MM.1S (cell line): Measurements from ENCODE around the gene PRPSAP2.
"Not testable (repeated sequence)": the region's sequence is repeated elsewhere in the genome, so short reads cannot be mapped to it uniquely, and the experiment has no call there.

ENCODE experiments used
- CTCF ChIP-seq: fragments of 300-600 bp; sonication (generic); IDR thresholded peaks from 2 replicates; pipeline ENCODE4 v1.5.1; 2016; ENCODE audit warnings: antibody characterized with exemption, low read length, mixed read lengths
- EZH2 ChIP-seq: fragments of 300-600 bp; sonication (generic); optimal IDR thresholded peaks from 2 replicates; pipeline ENCODE3; 2017; ENCODE audit warnings: low read depth, mild to moderate bottlenecking, antibody characterized with exemption, low read length, mixed read lengths
- EZH2phosphoT487 ChIP-seq: fragments of 300-600 bp; sonication (generic); IDR thresholded peaks from 2 replicates; pipeline ENCODE4 v1.6.1; 2018; ENCODE audit warnings: antibody characterized with exemption, low read length

DNA sequence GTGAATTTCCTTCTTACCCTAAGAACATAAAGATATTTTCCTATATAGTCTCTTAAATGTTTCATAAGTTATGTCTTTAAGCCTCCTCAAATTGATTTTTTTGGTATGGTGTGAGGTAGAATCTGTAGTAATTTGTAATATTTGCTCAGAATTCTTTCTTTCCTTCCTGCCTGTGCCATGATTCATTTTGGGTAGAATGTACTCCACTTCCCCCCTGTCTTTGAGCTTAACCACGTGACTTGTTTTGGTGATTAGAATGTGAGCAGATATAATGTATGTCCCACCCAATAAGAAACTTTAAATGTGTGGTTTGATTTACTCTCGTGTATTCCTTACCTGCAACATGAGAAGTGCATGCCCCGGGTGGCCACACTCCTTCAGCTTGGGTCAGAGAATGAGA, 36.5 kb upstream of the PRPSAP2 start:
- TF ChIP-seq CTCF, EZH2, EZH2phosphoT487: not testable (repeated sequence)
